HAP-1 (cell line): ENCODE measurements around the gene ACOXL.

Source experiments
- DNase-seq, 2 experiments: peaks; one replicate each; pipeline ENCODE4 v3.0.0-alpha.2; 2016 to 2020; ENCODE audit warnings: low spot score in 2 of 2
- H3K27me3 ChIP-seq: fragments of 250-450 bp; sonication (Bioruptor Pico); 2 replicates; pipeline ENCODE4 v1.5.1; 2020; ENCODE audit warnings: low read depth, mild to moderate bottlenecking, moderate library complexity
- H3K36me3 ChIP-seq: fragments of 250-450 bp; sonication (Bioruptor Pico); replicated peaks from 2 replicates; pipeline ENCODE4 v1.5.1; 2020; ENCODE audit warnings: mild to moderate bottlenecking
- H3K4me1 ChIP-seq: fragments of 250-450 bp; sonication (Bioruptor Pico); 2 replicates; pipeline ENCODE4 v1.5.1; 2020; ENCODE audit warnings: mild to moderate bottlenecking
- H3K4me3 ChIP-seq: fragments of 250-450 bp; sonication (Bioruptor Pico); 2 replicates; pipeline ENCODE4 v1.5.1; 2020; ENCODE audit warnings: mild to moderate bottlenecking, moderate library complexity
- H3K9me3 ChIP-seq: fragments of 250-450 bp; sonication (Bioruptor Pico); 2 replicates; pipeline ENCODE4 v1.5.1; 2020; ENCODE audit warnings: mild to moderate bottlenecking, moderate library complexity
- in situ Hi-C: fragments of 300-500 bp; cut with MboI; formaldehyde crosslinking; loops from 3 replicates; pipeline ENCODE4 v1.14.3; 2020; ENCODE audit warnings: low sequenced_read_pairs, inconsistent platforms, mixed read lengths

Gene ACOXL

DNA sequence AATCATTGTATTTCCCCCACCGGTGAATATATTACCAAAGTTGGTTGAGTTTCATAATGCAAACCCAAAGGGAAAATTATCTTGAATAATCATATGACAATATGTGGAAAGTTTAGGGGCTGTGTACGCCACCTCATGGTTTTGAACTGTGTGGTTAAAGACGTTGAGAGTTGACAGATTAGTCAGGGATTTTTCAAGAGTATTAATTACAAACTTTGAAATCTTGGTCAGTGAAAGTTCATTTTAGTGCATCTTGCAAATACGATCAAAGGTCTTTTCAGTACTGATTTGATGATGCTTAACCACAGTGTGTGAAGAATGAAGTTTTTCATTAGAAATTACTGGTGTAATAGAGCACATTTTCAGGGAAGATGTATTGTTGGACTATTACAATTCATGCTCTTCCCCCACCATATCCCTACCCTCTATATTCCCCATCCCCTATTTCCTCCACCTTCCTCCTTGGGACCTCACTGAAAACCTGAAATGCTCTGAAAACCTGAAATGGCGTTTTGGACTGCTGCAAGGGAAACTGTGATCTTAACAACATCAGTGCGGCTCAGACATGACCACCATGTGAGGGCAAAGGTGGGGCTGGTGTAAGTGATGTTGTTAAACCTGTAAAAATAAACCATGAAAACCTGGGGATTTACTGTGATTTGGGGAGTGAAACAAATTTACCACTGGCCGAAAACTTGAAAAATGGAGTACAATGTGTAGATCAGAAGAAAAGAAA, 383.8 kb downstream of the ACOXL start:
- Histone ChIP-seq H3K4me1 (peaks cover 4% of the 10 kb centered on the region; the same call in 1 of the 2 replicates), H3K9me3 (no peaks in the 10 kb centered on the region), H3K4me3 (no peak overlapping the region), H3K36me3 (no peaks in the 10 kb centered on the region), H3K27me3 (peaks cover 30% of the 10 kb centered on the region)
- in situ Hi-C loops, result loop anchor here (10.0 to 25.0 kb wide), 2 partner anchors 304 to 589 kb away; no protein-coding TSS in a partner anchor
- no peak for DNase-seq

DNA sequence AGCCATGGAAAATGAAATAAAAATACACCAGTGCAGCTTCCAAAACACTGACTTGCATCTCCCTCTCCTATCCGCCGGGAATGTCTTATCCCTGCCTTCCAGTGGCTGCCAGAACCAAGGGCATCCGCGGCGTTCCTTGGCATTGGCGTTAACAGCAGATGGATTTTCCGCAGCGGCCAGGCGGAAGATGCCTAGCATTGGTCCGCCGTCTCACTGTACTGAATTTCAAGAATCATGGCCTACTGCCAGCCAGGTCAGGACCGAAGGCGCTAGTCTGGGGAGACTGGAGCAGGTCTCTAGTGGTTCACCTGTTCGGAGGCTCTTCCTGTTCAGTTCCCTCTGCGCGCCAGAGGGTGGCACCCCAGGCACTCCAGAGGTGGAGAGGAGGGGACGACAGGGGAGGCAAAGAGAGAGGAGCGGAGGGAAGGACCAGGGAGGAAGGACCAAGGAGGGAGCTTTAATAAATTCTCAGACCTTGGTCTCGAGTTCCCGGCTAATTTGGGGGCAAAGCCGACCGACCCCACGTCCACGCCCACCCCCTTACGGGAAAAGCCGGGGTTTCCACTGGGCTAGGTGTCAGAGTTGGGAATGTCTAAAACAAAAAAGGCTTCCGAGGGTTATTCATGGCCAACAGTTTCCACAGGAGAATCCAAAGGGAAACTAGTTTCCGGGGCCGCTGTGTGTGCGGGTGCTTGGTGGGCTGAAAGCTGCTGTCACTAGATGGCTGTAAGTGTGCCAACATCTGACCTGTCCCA, 384.6 kb downstream of the ACOXL start:
- peaks cover 30% of the 10 kb centered on the region for H3K27me3 ChIP-seq

GRCh38 chr2:111117598-111118480, 385.5 kb downstream of the ACOXL start:
- no peak for DNase-seq
- in situ Hi-C loops, result loop anchor here (10.0 to 25.0 kb wide), 2 partner anchors 306 to 587 kb away; no protein-coding TSS in a partner anchor
- peaks cover 30% of the 10 kb centered on the region for H3K27me3 ChIP-seq
- peaks cover 4% of the 10 kb centered on the region; the same call in 1 of the 2 replicates for H3K4me1 ChIP-seq
- H3K36me3 ChIP-seq, result no peaks in the 10 kb centered on the region
- no peaks in the 10 kb centered on the region for H3K9me3 ChIP-seq
- no peak overlapping the region for H3K4me3 ChIP-seq

More for the DNA sequence above, 384.6 kb downstream of the ACOXL start:
- Histone ChIP-seq H3K9me3 (no peaks in the 10 kb centered on the region), H3K4me1 (peaks cover 4% of the 10 kb centered on the region; the same call in 1 of the 2 replicates), H3K36me3 (no peaks in the 10 kb centered on the region), H3K4me3 (no peak overlapping the region)
- peak; percentile 64 to 83 for DNase-seq
- in situ Hi-C loops, result loop anchor here (10.0 to 25.0 kb wide), 2 partner anchors 305 to 588 kb away; no protein-coding TSS in a partner anchor

DNA sequence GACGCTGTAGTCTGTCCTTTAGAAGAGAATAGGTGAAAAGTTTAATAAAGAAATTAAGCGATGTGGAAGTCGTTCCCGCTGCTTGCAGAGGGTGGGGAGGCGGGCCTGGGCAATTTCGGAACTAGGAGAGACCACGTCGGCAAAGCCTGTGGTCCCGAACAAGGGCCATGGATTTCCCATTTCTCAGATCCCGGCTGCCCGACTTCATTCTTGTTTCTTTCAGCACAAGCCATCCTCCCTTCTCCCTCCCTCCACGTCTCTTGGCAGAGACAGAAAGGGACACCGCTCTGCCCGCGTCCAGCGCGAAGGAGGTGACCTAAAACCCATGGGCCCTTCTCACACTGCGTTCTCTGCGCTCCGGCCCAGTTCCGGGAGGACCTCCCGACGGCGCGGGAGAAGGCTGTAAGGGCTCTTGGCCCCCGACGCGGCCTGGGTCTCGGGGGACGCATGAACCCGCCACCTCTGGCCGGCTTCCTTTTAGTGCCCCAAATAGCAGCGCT, 386.2 kb downstream of the ACOXL start:
- H3K4me3 ChIP-seq, result no peak overlapping the region
- H3K36me3 ChIP-seq, result no peaks in the 10 kb centered on the region
- H3K4me1 ChIP-seq, result peaks cover 7% of the 10 kb centered on the region; the same call in 1 of the 2 replicates
- H3K27me3 ChIP-seq, result peaks cover 30% of the 10 kb centered on the region
- H3K9me3 ChIP-seq, result no peaks in the 10 kb centered on the region
- in situ Hi-C loops, result loop anchor here (10.0 to 25.0 kb wide), 2 partner anchors 306 to 586 kb away; no protein-coding TSS in a partner anchor
- DNase-seq, result no peak

- DNase-seq, result no peak
Measured at GRCh38 chr2:111118981-111119821, 386.8 kb downstream of the ACOXL start.

DNA sequence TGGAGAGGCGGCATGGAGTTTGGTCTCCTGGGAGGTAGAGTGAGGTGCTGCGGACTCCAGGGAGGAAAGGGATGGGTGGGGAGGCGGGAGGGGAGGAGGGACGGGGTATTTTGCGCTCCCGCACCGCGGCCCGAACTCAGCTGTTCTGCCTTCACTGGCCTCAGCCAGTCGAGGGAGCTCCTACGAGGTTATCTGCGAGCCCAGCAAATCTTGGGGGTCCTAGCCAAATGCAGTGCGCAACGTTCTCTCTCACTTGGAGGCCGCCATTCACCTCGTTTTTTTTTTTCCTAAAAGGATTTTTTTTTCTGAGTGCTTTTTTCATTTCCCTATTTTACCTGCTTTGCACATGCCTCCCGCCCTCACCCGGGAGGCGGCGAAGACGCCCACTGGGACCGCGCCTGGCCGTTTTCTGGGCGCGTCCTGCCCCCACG, 387.5 kb downstream of the ACOXL start:
- Histone ChIP-seq H3K9me3 (no peaks in the 10 kb centered on the region), H3K4me3 (peak overlapping the region; percentile 39), H3K36me3 (peaks cover 11% of the 10 kb centered on the region), H3K27me3 (peaks cover 21% of the 10 kb centered on the region), H3K4me1 (peaks cover 7% of the 10 kb centered on the region; the same call in 1 of the 2 replicates)
- no peak for DNase-seq
- in situ Hi-C loops, result loop anchor here (10.0 to 25.0 kb wide), 2 partner anchors 308 to 585 kb away; no protein-coding TSS in a partner anchor

More at GRCh38 chr2:111118981-111119821, 386.8 kb downstream of the ACOXL start:
- Histone ChIP-seq H3K36me3 (peaks cover 5% of the 10 kb centered on the region), H3K9me3 (no peaks in the 10 kb centered on the region), H3K4me3 (no peak overlapping the region), H3K4me1 (peaks cover 7% of the 10 kb centered on the region; the same call in 1 of the 2 replicates), H3K27me3 (peaks cover 28% of the 10 kb centered on the region)
- in situ Hi-C loops, result loop anchor here (10.0 to 25.0 kb wide), 2 partner anchors 307 to 586 kb away; no protein-coding TSS in a partner anchor

- Histone ChIP-seq H3K36me3 (peaks cover 17% of the 10 kb centered on the region), H3K27me3 (peaks cover 15% of the 10 kb centered on the region), H3K4me1 (peaks cover 7% of the 10 kb centered on the region; the same call in 1 of the 2 replicates), H3K9me3 (no peaks in the 10 kb centered on the region), H3K4me3 (peak within 1 kb of the TSS; percentile 87)
- in situ Hi-C loops, result loop anchor here (25.0 kb wide), 1 partner anchor 308 kb away; no protein-coding TSS in a partner anchor
- peak; percentile 84 to 93 for DNase-seq
Measured at GRCh38 chr2:111120253-111121027, 388.1 kb downstream of the ACOXL start, which contains the start of gene BCL2L11. Gene BCL2L11 (plus strand): TSS chr2:111120914. CDS start chr2:111123746, 2,832 bp downstream.

- H3K4me3 ChIP-seq, result peak overlapping the region; percentile 87
- no peaks in the 10 kb centered on the region for H3K9me3 ChIP-seq
- peaks cover 8% of the 10 kb centered on the region for H3K27me3 ChIP-seq
- in situ Hi-C loops, result loop anchor here (25.0 kb wide), 1 partner anchor 309 kb away; no protein-coding TSS in a partner anchor
- peaks cover 7% of the 10 kb centered on the region; the same call in 1 of the 2 replicates for H3K4me1 ChIP-seq
- H3K36me3 ChIP-seq, result peaks cover 25% of the 10 kb centered on the region
- peak; percentile 20 to 57 for DNase-seq
Measured at GRCh38 chr2:111121028-111121827, 388.9 kb downstream of the ACOXL start.

DNA sequence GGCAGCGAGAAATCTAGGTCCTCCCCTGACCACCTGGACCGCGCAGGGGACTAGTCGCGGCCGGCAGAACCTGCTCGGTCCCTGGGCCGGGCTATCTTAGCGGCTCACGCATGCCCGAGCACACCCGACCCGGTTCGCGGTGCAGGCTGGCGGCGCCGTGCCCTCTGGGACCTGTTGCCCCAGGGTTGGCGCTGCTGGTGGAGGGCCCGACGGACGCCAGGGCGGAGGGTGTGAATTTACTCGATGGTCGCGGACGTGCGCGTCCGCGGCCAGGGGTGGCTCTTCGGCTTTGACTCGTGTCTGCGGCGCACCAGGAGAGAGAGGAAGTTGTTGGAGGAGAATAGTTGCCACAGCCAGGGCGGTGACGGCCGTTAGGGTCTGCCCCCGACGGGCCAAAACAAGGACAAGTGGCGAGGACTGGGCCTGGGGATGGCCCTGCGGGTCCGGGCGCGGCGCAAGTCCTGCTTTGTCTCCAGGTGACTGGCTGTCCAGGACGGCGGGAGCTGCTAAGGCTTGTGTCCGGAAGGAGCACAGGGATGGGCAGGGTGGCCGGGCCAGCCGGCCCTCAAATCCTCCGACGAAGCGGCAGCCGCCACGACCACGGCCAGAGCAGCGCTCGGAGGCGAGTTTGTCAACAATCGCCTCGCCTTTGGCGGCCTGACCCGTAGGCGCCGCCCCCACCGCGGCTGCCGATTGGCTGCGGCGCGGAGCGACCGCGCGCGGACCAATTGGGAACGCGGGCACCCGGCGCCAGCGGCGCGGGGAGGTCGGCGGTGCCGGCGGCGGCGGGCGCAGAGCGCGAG, 389.7 kb downstream of the ACOXL start:
- peak overlapping the region; percentile 87 for H3K4me3 ChIP-seq
- DNase-seq, result peak; percentile 75 to 88
- peaks cover 33% of the 10 kb centered on the region for H3K36me3 ChIP-seq
- no peaks in the 10 kb centered on the region for H3K9me3 ChIP-seq
- in situ Hi-C loops, result loop anchor here (25.0 kb wide), 1 partner anchor 310 kb away; no protein-coding TSS in a partner anchor
- no peaks in the 10 kb centered on the region for H3K27me3 ChIP-seq
- H3K4me1 ChIP-seq, result peaks cover 7% of the 10 kb centered on the region; the same call in 1 of the 2 replicates
